Tibial artery (tissue), 4 donors: Measurements from ENCODE around the gene CXCL17.

Experiments used
- DNase-seq, 2 donors: peaks; one replicate each; pipeline ENCODE4 v3.0.0-alpha.2; 2019
- H3K27ac ChIP-seq, 2 donors: fragments of 200-600 bp; sonication (generic) in 1 of 2; 1 replicate in 1 of 2; 2 replicates in 1 of 2; pipeline ENCODE4 v1.5.1; 2018 to 2019; ENCODE audit warnings: mild to moderate bottlenecking in 1 of 2
- H3K27me3 ChIP-seq, 2 donors: fragments of 200-600 bp; sonication (generic) in 1 of 2; one replicate each; pipeline versions ENCODE4 v1.5.1 to v1.6.0; 2016 to 2019
- H3K36me3 ChIP-seq, 3 donors: fragments of 200-600 bp; sonication (generic) in 2 of 3; one replicate each; pipeline ENCODE4 v1.5.1; 2016 to 2019; ENCODE audit warnings: mild to moderate bottlenecking in 2 of 3
- H3K4me1 ChIP-seq, 4 donors: fragments of 200-600 bp; sonication (generic) in 2 of 4; 1 replicate in 3 of 4; 2 replicates in 1 of 4; pipeline ENCODE4 v1.5.1; 2016 to 2019
- H3K4me3 ChIP-seq, 2 donors: fragments of 200-600 bp; sonication (generic) in 1 of 2; 1 replicate in 1 of 2; 2 replicates in 1 of 2; pipeline ENCODE4 v1.5.1; 2018 to 2019; ENCODE audit warnings: mild to moderate bottlenecking in 2 of 2
- H3K9me3 ChIP-seq, 3 donors: fragments of 200-600 bp; sonication (generic) in 1 of 3; one replicate each; pipeline ENCODE4 v1.5.1; 2016 to 2019
- intact Hi-C: fragments of 100-400 bp; cut with DNase I; formaldehyde crosslinking; loops from one replicate; pipeline ENCODE4 v1.15.0; 2023; ENCODE audit warnings: low total_unique reads
- TF ChIP-seq, protein P1 (sequence below), 2 experiments: fragments of 200-600 bp in 1 of 2; fragments of 450-650 bp in 1 of 2; IDR thresholded peaks; one replicate each; pipeline ENCODE4 v1.5.1; 2017 to 2019; ENCODE audit warnings: antibody characterized with exemption in 2 of 2, mild to moderate bottlenecking in 1 of 2, moderate library complexity in 1 of 2

Gene CXCL17

GRCh38 chr19:42407816-42408175 is 35.0 kb downstream of the CXCL17 start:
- no peak for DNase-seq
- TF ChIP-seq, protein P1, sequence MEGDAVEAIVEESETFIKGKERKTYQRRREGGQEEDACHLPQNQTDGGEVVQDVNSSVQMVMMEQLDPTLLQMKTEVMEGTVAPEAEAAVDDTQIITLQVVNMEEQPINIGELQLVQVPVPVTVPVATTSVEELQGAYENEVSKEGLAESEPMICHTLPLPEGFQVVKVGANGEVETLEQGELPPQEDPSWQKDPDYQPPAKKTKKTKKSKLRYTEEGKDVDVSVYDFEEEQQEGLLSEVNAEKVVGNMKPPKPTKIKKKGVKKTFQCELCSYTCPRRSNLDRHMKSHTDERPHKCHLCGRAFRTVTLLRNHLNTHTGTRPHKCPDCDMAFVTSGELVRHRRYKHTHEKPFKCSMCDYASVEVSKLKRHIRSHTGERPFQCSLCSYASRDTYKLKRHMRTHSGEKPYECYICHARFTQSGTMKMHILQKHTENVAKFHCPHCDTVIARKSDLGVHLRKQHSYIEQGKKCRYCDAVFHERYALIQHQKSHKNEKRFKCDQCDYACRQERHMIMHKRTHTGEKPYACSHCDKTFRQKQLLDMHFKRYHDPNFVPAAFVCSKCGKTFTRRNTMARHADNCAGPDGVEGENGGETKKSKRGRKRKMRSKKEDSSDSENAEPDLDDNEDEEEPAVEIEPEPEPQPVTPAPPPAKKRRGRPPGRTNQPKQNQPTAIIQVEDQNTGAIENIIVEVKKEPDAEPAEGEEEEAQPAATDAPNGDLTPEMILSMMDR (IDR thresholded peaks at IDR 0.05) = no peak
- Histone ChIP-seq H3K27ac (no peak overlapping the region), H3K27me3 (no peaks in the 10 kb centered on the region), H3K36me3 (peaks cover 0 to 14% (median 0%) of the 10 kb centered on the region in 3 donors), H3K9me3 (no peaks in the 10 kb centered on the region), H3K4me1 (no peaks in the 10 kb centered on the region), H3K4me3 (no peak overlapping the region)
- intact Hi-C loops = no loop called here

DNA sequence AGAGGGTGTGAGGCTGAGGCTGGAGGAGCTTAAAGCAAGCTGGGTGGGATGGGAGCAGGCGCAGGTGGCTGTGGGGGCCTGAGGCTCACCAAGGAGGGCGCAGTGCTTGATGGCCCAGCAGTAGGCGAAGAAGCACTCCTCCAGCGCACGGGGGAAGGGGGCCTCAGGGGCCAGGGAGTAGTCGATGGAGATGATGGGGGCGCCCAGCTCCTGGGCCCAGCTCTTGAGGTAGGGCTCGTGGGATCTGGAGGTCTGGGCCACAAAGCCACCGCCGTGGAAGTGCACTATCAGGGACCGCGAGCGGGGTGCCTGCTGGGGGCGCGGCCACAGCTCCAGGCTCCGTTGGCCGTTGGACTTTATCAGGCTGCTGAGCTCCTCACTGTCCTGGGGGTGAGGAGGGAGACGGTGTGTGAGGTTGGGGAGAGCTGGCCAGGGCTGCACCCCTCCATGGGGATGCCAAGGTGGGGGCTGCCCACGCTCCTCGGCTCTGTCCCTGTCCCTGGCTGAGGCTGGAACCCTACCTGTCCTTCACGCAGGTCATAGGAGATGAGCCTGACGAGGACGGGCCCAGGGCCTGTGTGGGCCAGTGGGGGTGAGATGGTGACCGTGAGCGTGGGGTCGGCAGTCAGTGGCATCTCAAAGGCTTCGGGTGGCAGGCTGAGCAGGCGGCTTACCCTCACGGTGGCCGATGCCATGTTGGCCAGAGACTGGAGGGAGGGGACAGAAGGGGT is 35.5 kb downstream of the CXCL17 start:
- intact Hi-C loops = no loop called here
- H3K9me3 ChIP-seq = no peaks in the 10 kb centered on the region
- H3K4me3 ChIP-seq = no peak overlapping the region
- no peak overlapping the region for H3K27ac ChIP-seq
- TF ChIP-seq, protein P1 (IDR thresholded peaks at IDR 0.05) = no peak
- H3K4me1 ChIP-seq = peaks cover 0 to 3% (median 1%) of the 10 kb centered on the region in 4 donors
- peaks cover 0 to 2% of the 10 kb centered on the region in 2 donors for H3K27me3 ChIP-seq
- DNase-seq = no peak
- peaks cover 0 to 14% (median 0%) of the 10 kb centered on the region in 3 donors for H3K36me3 ChIP-seq

- DNase-seq = no peak
- Histone ChIP-seq H3K27me3 (peaks cover 0 to 8% of the 10 kb centered on the region in 2 donors), H3K9me3 (no peaks in the 10 kb centered on the region), H3K36me3 (peaks cover 0 to 14% (median 0%) of the 10 kb centered on the region in 3 donors), H3K4me3 (no peak overlapping the region), H3K27ac (no peak overlapping the region), H3K4me1 (peaks cover 0 to 14% (median 12%) of the 10 kb centered on the region in 4 donors)
- intact Hi-C loops = no loop called here
- TF ChIP-seq, protein P1 (IDR thresholded peaks at IDR 0.05) = no peak
These were observed 36.6 kb downstream of the CXCL17 start for GRCh38 chr19:42406111-42406510.

- Histone ChIP-seq H3K9me3 (no peaks in the 10 kb centered on the region), H3K27me3 (peaks cover 0 to 20% of the 10 kb centered on the region in 2 donors), H3K4me3 (no peak overlapping the region), H3K4me1 (peaks cover 0 to 19% (median 15%) of the 10 kb centered on the region in 4 donors), H3K36me3 (peaks cover 0 to 14% (median 0%) of the 10 kb centered on the region in 3 donors), H3K27ac (no peak overlapping the region)
- intact Hi-C loops = no loop called here
- DNase-seq = no peak
- TF ChIP-seq, protein P1 (IDR thresholded peaks at IDR 0.05) = no peak
These were observed 39.2 kb downstream of the CXCL17 start for GRCh38 chr19:42403586-42403985.

- intact Hi-C loops = no loop called here
- Histone ChIP-seq H3K27me3 (peaks cover 0 to 20% of the 10 kb centered on the region in 2 donors), H3K27ac (no peak overlapping the region), H3K4me3 (peak overlapping the region in 1 of 2 donors; percentile 55), H3K4me1 (peaks cover 0 to 24% (median 18%) of the 10 kb centered on the region in 4 donors), H3K36me3 (peaks cover 0 to 7% (median 0%) of the 10 kb centered on the region in 3 donors), H3K9me3 (no peaks in the 10 kb centered on the region)
- DNase-seq = no peak
- TF ChIP-seq, protein P1 (IDR thresholded peaks at IDR 0.05) = no peak
These were observed 40.2 kb downstream of the CXCL17 start for GRCh38 chr19:42402376-42403116.
